22Rv1 (cell line): Measurements from ENCODE around the gene ZNF681.

ENCODE experiments used
- CTCF ChIP-seq: fragments of 450-650 bp; IDR thresholded peaks from 2 replicates; pipeline ENCODE4 v1.5.1; 2017; ENCODE audit warnings: mild to moderate bottlenecking
- ZFX ChIP-seq: fragments of 450-650 bp; IDR thresholded peaks from 2 replicates; pipeline ENCODE4 v1.6.1; 2017; ENCODE audit warnings: antibody characterized with exemption, borderline replicate concordance

GRCh38 chr19:23769691-23770468 lies 11.2 kb upstream of the ZNF681 start:
- no peak for TF ChIP-seq CTCF
- no peak for TF ChIP-seq ZFX
